Upper lobe of right lung (tissue), 1 donor: ENCODE measurements around the gene ARL3. TPM values are rescaled to one million over a fixed set of nuclear protein-coding genes. Genes with fewer than 3 reads are reported as not detected.

Experiments used
- ATAC-seq: fragments of 200-7000 bp; cut with Tn5 transposase; one replicate; pipeline ENCODE4 v1.9.1; 2020; ENCODE audit warnings: mild to moderate bottlenecking, moderate library complexity
- DNase-seq: peaks from one replicate; pipeline ENCODE4 v3.0.0-alpha.2; 2020
- H3K27ac ChIP-seq: fragments of 200-600 bp; one replicate; pipeline ENCODE4 v1.8.0; 2022
- H3K27me3 ChIP-seq: fragments of 200-600 bp; one replicate; pipeline ENCODE4 v1.8.0; 2022; ENCODE audit warnings: mild to moderate bottlenecking
- H3K36me3 ChIP-seq: fragments of 200-600 bp; one replicate; pipeline ENCODE4 v1.8.0; 2022
- H3K4me1 ChIP-seq: fragments of 200-600 bp; one replicate; pipeline ENCODE4 v1.8.0; 2022
- H3K4me3 ChIP-seq: fragments of 200-600 bp; one replicate; pipeline ENCODE4 v1.8.0; 2022; ENCODE audit warnings: mild to moderate bottlenecking
- H3K9me3 ChIP-seq: fragments of 200-600 bp; one replicate; pipeline ENCODE4 v1.8.0; 2022
- CTCF ChIP-seq: fragments of 200-600 bp; IDR thresholded peaks from one replicate; pipeline ENCODE4 v1.8.0; 2022; ENCODE audit warnings: antibody characterized with exemption
- intact Hi-C: fragments of 100-400 bp; cut with DNase I; formaldehyde crosslinking; loops from one replicate; pipeline ENCODE4 v1.11.0; 2022
- total RNA-seq: library from RNA; stranded (reverse); fragmentation: NEBNext Ultra II Directional; extraction: Animal tissue kit (Norgen Biotek cat#: 25700); gene quantifications from one replicate; pipeline ENCODE4 v1.2.1, GENCODE V29; 2021
- donor health status: DM: no; HTN: yes; CAD: no; lungs with severe emphysema.

Gene ARL3
- total RNA-seq, 1 donor from 2014 or later: 7.5 TPM

- TF ChIP-seq CTCF: no peak
- no peak for ATAC-seq
- peak overlapping the region; percentile 85 for H3K27ac ChIP-seq
- H3K4me3 ChIP-seq: no peak overlapping the region
- H3K4me1 ChIP-seq: peaks cover 80% of the 10 kb centered on the region
- no peaks in the 10 kb centered on the region for H3K9me3 ChIP-seq
- intact Hi-C loops: no loop called here
- peaks cover 49% of the 10 kb centered on the region for H3K36me3 ChIP-seq
- no peak for DNase-seq
- H3K27me3 ChIP-seq: no peaks in the 10 kb centered on the region
Observed at GRCh38 chr10:102657451-102657850, 56.7 kb downstream of the ARL3 start.

- H3K4me3 ChIP-seq: no peak overlapping the region
- H3K27ac ChIP-seq: peak overlapping the region; percentile 85
- peaks cover 51% of the 10 kb centered on the region for H3K36me3 ChIP-seq
- TF ChIP-seq CTCF: no peak
- H3K4me1 ChIP-seq: peaks cover 85% of the 10 kb centered on the region
- intact Hi-C loops: no loop called here
- DNase-seq: no peak
- no peaks in the 10 kb centered on the region for H3K9me3 ChIP-seq
- ATAC-seq: no peak
- no peaks in the 10 kb centered on the region for H3K27me3 ChIP-seq
Observed at GRCh38 chr10:102656791-102657371, 57.3 kb downstream of the ARL3 start.

GRCh38 chr10:102656026-102656425, 58.2 kb downstream of the ARL3 start:
- Histone ChIP-seq H3K27ac (peak overlapping the region; percentile 85), H3K4me1 (peaks cover 86% of the 10 kb centered on the region), H3K4me3 (no peak overlapping the region), H3K9me3 (no peaks in the 10 kb centered on the region), H3K27me3 (no peaks in the 10 kb centered on the region), H3K36me3 (peaks cover 53% of the 10 kb centered on the region)
- TF ChIP-seq CTCF: no peak
- intact Hi-C loops: no loop called here
- DNase-seq: no peak
- no peak for ATAC-seq

- DNase-seq: no peak
- Histone ChIP-seq H3K36me3 (peaks cover 53% of the 10 kb centered on the region), H3K4me3 (no peak overlapping the region), H3K9me3 (no peaks in the 10 kb centered on the region), H3K27ac (no peak overlapping the region), H3K4me1 (peaks cover 86% of the 10 kb centered on the region), H3K27me3 (no peaks in the 10 kb centered on the region)
- intact Hi-C loops: no loop called here
- no peak for ATAC-seq
- TF ChIP-seq CTCF: no peak
Observed at GRCh38 chr10:102654969-102655368, 59.2 kb downstream of the ARL3 start.

- no peak overlapping the region for H3K4me3 ChIP-seq
- intact Hi-C loops: no loop called here
- H3K9me3 ChIP-seq: no peaks in the 10 kb centered on the region
- peaks cover 53% of the 10 kb centered on the region for H3K36me3 ChIP-seq
- no peaks in the 10 kb centered on the region for H3K27me3 ChIP-seq
- peaks cover 87% of the 10 kb centered on the region for H3K4me1 ChIP-seq
- H3K27ac ChIP-seq: no peak overlapping the region
- TF ChIP-seq CTCF: no peak
- ATAC-seq (no peak), DNase-seq (no peak)
Observed at GRCh38 chr10:102654566-102654965, 59.6 kb downstream of the ARL3 start.

- H3K9me3 ChIP-seq: no peaks in the 10 kb centered on the region
- ATAC-seq (peak; percentile 1), DNase-seq (no peak)
- intact Hi-C loops: no loop called here
- peaks cover 89% of the 10 kb centered on the region for H3K4me1 ChIP-seq
- H3K27ac ChIP-seq: no peak overlapping the region
- H3K4me3 ChIP-seq: no peak overlapping the region
- no peak for TF ChIP-seq CTCF
- peaks cover 52% of the 10 kb centered on the region for H3K36me3 ChIP-seq
- no peaks in the 10 kb centered on the region for H3K27me3 ChIP-seq
Observed at GRCh38 chr10:102653060-102653459, 61.1 kb downstream of the ARL3 start.
